NOMO-1 treated with DMSO at 0.1 percent for 48 hours (cell line): ENCODE results near the gene IFFO2.
A peak's percentile ranks its signal among the peaks of the same experiment; 100 is the strongest.

Source experiments
- DNase-seq: peaks from one replicate; lab custom pipeline; 2025; ENCODE audit not compliant: unreplicated experiment; lab: John Stamatoyannopoulos, UW

The IFFO2 gene

GRCh38 chr1:18921516-18922251, 34.8 kb downstream of the IFFO2 start:
- peak; percentile 9 for DNase-seq

DNA sequence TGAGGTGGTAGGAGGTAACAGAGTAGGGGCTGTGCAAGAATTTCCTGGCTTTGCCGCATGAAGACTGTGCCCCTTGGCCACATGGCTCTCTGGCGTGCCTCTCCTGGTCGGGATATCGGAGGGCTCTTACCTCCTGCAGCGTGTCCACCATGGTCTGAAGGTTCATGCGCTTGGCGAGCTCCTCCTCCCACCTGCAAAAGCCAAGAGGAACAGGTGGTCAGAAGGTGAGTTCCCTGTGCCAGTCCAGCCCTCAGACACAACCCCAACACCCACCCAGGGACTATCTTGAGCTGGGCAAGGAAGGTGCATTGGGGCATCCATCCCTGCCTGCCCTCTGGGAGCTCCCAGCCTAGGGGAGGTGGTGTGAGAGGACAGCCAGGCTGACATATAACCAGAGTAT, 35.5 kb downstream of the IFFO2 start:
- no peak for DNase-seq

- no peak for DNase-seq
These were observed 36.5 kb downstream of the IFFO2 start for GRCh38 chr1:18919956-18920355.

DNA sequence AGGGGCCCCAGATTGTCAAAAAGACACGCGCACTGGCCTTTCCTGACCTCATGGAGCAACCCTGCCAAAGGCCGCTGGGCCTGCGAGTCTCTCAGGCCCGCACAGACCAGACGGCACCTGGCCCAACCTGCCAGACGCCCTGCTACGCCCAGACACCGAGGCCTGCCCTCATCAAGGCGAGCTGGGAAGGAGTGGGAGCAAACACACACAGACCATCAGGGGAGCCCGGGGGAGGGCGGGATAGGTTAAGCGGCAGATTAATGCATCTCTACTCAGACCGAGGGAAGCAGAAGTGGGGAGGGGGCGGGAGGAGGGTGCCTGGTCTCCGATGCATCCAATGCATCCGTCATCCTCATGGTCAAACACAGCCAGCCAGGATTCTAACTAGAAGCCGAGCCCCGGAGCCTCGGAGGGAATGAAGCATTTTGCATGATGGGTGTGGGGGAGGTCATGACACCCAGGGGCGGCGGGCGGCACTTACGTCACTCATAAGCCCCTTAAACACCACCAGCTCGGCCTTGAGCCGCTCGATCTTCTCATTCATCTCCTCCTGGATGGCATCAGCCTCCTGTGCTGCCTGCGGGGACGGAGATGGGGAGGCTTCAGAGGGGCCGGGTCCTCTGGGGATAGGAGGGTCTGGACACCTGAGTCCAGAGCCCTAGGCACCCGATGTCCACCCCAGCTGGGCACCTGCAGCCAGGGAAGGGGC, 37.1 kb downstream of the IFFO2 start:
- DNase-seq, result no peak

- DNase-seq, result no peak
These were observed 38.1 kb downstream of the IFFO2 start for GRCh38 chr1:18918417-18918816.

- DNase-seq, result no peak
These were observed 39.2 kb downstream of the IFFO2 start for GRCh38 chr1:18917071-18917799.

GRCh38 chr1:18915341-18915740, 41.1 kb downstream of the IFFO2 start:
- DNase-seq, result no peak

GRCh38 chr1:18913065-18913835, 43.2 kb downstream of the IFFO2 start:
- DNase-seq, result peak; percentile 46

GRCh38 chr1:18912550-18912949, 43.9 kb downstream of the IFFO2 start:
- DNase-seq, result no peak

- no peak for DNase-seq
These were observed 47.3 kb downstream of the IFFO2 start for GRCh38 chr1:18908911-18909771.

GRCh38 chr1:18907917-18908845, 48.3 kb downstream of the IFFO2 start:
- no peak for DNase-seq

GRCh38 chr1:18907021-18907916, 49.2 kb downstream of the IFFO2 start:
- peak; percentile 50 for DNase-seq

DNA sequence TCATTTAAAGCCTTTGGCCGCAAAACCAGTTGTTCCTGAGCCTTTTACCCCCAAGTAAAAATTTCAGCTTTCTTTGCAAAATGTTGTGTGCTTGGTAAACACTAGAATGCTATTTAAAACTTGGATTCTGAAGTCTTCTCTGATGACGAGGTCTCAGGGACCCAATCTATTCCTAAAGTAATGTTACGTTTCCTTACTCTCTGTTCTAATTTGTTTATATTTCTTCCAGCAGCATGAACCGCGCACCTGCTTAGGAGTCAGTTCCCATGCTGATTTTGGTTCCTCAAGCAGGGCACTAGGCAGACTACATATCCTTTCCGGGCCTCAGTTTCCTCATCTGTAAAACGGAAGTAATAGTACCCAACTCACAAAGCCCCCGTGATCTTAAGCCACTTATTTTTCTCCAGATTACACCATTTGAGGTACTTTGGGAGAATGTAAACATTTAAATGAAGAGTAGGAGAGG, 53.2 kb downstream of the IFFO2 start:
- DNase-seq, result no peak

DNA sequence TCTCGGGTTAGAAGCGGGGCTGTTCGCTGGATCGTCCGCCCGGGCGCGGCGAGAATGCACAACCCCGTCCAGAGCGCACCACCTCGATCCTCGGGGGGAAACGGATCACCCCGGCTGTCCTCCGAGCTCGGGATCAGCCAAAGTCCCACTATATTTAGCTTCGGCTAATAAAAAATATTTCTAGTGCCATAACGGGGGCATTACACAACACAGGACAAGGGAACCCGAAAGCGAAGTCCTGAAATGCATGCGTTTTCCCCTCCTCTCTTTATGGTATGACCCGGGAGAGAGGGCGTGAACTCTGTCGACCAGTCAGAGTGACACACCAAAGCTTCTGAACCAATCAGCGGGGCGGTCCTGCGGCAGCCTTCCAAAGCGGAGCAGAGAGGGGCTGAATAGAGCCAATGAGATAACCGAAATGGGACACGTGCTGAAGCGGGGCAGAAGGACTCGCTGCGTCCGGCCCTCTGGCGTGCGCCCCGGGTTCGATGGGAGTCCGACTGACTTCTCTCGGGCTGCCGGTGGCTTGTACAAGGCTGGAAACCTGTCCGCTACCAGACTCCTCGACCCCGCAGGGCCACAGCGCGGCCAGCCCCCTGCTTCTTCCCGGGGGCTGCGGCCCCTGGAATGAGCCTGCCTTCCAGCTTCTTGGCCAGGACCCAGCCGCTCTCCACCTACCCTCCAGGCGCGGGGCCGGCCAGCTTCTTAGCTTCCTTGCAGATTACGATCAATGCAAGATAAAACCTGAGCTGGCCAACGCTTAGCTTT, 53.8 kb downstream of the IFFO2 start, which contains the start of gene ALDH4A1:
TSS of gene ALDH4A1 (minus strand) at position 33 of the 768 bp plus-strand sequence. CDS start at position 1, 32 bp downstream.
- DNase-seq, result peak; percentile 99

DNA sequence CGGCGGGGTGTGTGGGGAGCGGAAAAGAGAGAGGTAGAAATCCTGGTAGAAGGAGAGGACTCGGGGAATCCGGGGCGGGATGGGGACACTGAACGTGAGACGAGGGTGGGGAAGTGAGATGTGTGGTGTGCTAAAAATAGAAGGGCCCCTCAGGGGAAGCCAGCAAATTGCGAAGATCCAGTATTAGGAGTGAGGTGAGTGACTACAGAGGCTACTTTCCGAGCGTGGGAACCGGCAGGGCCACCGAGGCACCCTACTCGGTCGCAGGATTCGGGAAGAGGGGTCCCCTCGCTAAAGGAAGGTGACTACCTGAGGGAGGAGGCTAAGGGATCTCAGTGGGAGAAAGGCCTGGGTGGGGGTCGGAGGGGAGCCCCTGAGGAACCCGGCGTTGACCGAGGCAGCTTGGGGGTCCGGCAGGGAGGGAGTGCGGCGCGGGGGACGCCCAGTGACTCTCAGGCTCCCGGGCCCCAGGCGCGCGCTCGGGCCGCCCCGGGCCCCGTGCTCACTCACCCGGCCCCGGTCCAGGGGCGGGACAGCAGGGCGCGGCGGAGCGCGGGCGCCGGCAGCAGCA, 54.4 kb downstream of the IFFO2 start:
- DNase-seq, result peak; percentile 16

GRCh38 chr1:18901147-18901951, 55.1 kb downstream of the IFFO2 start:
- DNase-seq, result no peak
